ENCODE results near the gene NOL8.

NOL8 gene

DNA sequence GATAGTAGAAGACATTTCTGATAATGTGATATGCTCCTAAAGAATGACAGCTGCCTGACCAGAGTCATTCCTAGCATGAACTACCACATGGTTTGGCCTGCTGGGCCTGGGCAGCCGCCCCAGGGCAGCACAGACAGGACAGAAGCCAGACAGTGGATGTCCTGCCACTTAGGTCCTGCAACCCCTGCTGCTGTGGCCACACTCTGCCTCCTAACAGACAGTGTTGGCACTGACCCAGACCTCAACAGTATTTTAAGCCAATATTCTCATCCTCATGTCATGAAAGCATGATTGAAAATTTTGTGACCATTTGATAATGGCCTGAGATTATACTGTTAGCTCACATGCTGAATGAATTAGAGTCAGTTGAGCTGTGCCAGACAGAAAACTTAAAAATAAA lies 16.4 kb upstream of the NOL8 start:
- H3K4me1 ChIP-seq (ENCODE audit: insufficient read depth, low read length) = no peaks in the 10 kb centered on the region
- H3K27ac ChIP-seq (ENCODE audit: low read depth, low read length) = no peak overlapping the region
- peaks cover 3% of the 10 kb centered on the region; the same call in 1 of the 2 replicates for H3K9me3 ChIP-seq (ENCODE audit: insufficient read depth, low read depth, low read length)
- H3K27me3 ChIP-seq (ENCODE audit: insufficient read depth, low read length) = no peaks in the 10 kb centered on the region
- peaks cover 48% of the 10 kb centered on the region for H3K36me3 ChIP-seq (ENCODE audit: insufficient read depth, low read length)
- H3K9ac ChIP-seq (ENCODE audit: low read depth, low read length) = no peak overlapping the region
- 93% methylated on average over 1 of the region's 1 CpG for WGBS
- no peak overlapping the region for H3K4me3 ChIP-seq (ENCODE audit: low read length)

DNA sequence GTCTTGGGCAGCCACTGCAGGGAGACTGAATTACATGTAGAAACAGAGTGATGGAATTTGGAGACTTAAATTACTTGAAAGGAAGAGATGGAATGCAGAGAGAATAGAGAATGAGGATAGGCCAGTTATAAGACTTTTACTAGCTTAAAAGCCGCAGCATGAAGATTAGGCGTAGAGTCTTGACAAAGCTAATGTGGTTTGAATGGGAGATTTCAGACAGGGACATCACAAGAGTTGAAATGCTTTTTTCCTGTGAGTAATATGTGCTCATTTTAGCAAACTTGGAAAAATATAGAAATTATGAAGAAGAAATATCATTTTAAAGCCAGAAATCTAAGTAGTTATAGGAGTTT lies 8.1 kb upstream of the NOL8 start:
- Histone ChIP-seq H3K4me3 (ENCODE audit: low read length) (no peak overlapping the region), H3K27me3 (ENCODE audit: insufficient read depth, low read length) (no peaks in the 10 kb centered on the region), H3K27ac (ENCODE audit: low read depth, low read length) (no peak overlapping the region), H3K9ac (ENCODE audit: low read depth, low read length) (no peak overlapping the region), H3K36me3 (ENCODE audit: insufficient read depth, low read length) (peaks cover 11% of the 10 kb centered on the region), H3K4me1 (ENCODE audit: insufficient read depth, low read length) (no peaks in the 10 kb centered on the region), H3K9me3 (ENCODE audit: insufficient read depth, low read depth, low read length) (no peaks in the 10 kb centered on the region)
- WGBS = 98% methylated on average over 2 of the region's 2 CpGs

DNA sequence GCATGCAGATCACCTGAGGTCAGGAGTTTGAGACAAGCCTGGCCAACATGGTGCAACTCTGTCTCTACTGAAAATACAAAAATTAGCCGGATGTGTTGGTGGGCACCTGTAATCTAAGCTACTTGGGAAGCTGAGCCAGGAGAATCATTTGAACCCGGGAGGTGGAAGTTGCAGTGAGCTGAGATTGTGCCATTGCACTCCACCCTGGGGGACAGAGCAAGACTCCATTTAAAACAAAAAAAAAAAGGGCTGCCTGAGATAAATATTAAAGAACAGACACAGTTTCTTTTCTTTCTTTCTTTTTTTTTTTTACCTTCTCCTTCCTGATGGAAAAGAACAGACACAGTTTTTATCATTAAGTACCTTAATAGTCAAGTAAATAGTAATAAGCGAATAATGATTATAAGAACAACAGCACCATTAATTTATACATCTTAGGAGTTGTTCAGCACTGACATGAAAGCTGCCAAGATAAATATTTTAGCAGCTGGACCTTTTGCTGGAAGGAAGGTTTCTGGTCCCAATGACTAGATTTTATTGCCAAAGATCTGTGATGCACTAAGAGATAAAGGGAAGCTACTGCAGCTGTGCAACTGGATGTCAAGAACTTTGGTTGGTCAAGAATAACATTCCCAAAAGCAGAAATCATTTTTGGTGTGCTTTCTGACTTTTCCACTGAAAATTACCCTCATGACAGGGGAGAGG lies 7.6 kb upstream of the NOL8 start:
- H3K4me3 ChIP-seq (ENCODE audit: low read length) = no peak overlapping the region
- WGBS = 92% methylated on average over 2 of the region's 3 CpGs
- no peak overlapping the region for H3K9ac ChIP-seq (ENCODE audit: low read depth, low read length)
- H3K9me3 ChIP-seq (ENCODE audit: insufficient read depth, low read depth, low read length) = no peaks in the 10 kb centered on the region
- H3K36me3 ChIP-seq (ENCODE audit: insufficient read depth, low read length) = peaks cover 6% of the 10 kb centered on the region
- no peaks in the 10 kb centered on the region for H3K27me3 ChIP-seq (ENCODE audit: insufficient read depth, low read length)
- H3K4me1 ChIP-seq (ENCODE audit: insufficient read depth, low read length) = no peaks in the 10 kb centered on the region
- H3K27ac ChIP-seq (ENCODE audit: low read depth, low read length) = no peak overlapping the region

DNA sequence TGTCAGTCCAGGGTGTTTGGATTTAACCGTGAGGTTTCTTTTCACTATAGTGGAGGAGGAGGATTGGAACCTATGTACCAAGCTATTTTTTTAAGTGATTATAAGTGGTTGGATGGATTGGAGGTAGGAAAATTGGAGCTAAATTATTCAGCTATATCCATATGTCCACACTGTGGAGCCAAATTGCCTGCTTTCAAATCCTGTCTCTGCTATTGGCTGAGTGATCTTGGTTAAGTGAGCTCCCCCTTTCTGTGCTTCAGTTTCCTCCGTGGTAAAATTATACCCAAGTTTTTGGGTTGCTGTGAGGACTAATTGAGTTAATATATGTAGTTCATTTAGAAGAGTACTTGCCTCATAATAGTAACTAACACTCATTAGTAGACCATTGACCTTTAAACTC lies 3.1 kb upstream of the NOL8 start:
- Histone ChIP-seq H3K4me3 (ENCODE audit: low read length) (no peak overlapping the region), H3K9me3 (ENCODE audit: insufficient read depth, low read depth, low read length) (no peaks in the 10 kb centered on the region), H3K9ac (ENCODE audit: low read depth, low read length) (no peak overlapping the region), H3K27ac (ENCODE audit: low read depth, low read length) (no peak overlapping the region), H3K36me3 (ENCODE audit: insufficient read depth, low read length) (peaks cover 4% of the 10 kb centered on the region), H3K4me1 (ENCODE audit: insufficient read depth, low read length) (0 out of 2 replicates have a peak, but pooled peaks cover 8% of the 10 kb centered on the region), H3K27me3 (ENCODE audit: insufficient read depth, low read length) (no peaks in the 10 kb centered on the region)
- WGBS = 39% methylated on average over 2 of the region's 2 CpGs

DNA sequence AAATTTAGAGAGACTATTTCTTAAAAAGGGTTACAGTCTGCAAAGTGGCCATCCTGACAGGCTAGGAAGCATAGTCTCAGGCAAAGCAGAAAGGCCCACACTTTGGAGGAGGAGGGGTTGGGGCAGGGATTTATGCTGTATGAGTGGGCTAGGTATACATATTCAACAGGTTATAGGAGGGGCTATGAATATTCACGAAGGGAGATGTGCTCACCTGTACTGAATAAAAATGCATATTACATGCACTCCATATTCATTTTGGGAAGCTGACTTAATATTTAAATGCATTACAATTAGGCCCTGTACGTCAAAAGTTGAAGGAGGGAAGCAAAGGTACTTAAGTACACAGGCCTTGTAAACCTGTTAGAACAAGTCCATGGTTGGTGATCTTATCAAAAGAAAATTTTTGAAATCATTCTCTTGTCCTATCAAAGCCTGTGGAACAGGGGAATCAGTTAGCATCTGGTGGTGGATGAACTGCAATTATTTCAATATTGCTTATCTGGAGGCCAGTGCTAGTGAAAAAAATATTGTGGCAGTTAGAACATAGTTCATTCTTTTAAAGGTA lies 2.2 kb upstream of the NOL8 start:
- no peaks in the 10 kb centered on the region for H3K9me3 ChIP-seq (ENCODE audit: insufficient read depth, low read depth, low read length)
- no peak overlapping the region for H3K9ac ChIP-seq (ENCODE audit: low read depth, low read length)
- no peak overlapping the region for H3K27ac ChIP-seq (ENCODE audit: low read depth, low read length)
- WGBS = 29% methylated on average over 1 of the region's 2 CpGs
- 0 out of 2 replicates have a peak overlapping the region, but pooled peaks have one; percentile 7 for H3K4me3 ChIP-seq (ENCODE audit: low read length)
- H3K27me3 ChIP-seq (ENCODE audit: insufficient read depth, low read length) = no peaks in the 10 kb centered on the region
- H3K36me3 ChIP-seq (ENCODE audit: insufficient read depth, low read length) = peaks cover 12% of the 10 kb centered on the region
- 0 out of 2 replicates have a peak, but pooled peaks cover 8% of the 10 kb centered on the region for H3K4me1 ChIP-seq (ENCODE audit: insufficient read depth, low read length)

DNA sequence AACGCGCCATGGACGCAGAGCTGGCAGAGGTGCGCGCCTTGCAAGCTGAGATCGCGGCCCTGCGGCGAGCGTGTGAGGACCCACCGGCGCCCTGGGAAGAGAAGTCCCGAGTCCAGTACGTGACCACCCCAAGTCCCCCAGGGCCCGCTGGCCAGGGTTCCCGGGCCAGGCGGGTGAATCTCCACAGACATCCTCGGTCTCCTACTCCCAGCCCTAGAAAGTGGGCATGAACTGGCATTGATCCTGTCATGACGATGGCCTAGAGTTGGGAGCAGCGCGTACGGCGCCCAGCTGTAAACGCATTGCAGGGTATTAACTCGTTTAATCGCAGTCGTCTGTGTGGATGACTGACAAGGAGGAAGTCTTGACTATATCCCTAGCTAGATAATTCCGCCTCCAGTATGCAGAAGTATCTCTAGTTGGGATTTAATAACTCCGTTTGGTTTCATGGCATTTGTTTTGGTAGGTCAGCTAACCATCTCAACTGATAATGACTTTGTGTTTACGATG lies 896 bp upstream of the NOL8 start:
- Histone ChIP-seq H3K9me3 (ENCODE audit: insufficient read depth, low read depth, low read length) (no peaks in the 10 kb centered on the region), H3K27me3 (ENCODE audit: insufficient read depth, low read length) (no peaks in the 10 kb centered on the region), H3K36me3 (ENCODE audit: insufficient read depth, low read length) (peaks cover 26% of the 10 kb centered on the region), H3K4me3 (ENCODE audit: low read length) (peak overlapping the region; percentile 83), H3K9ac (ENCODE audit: low read depth, low read length) (peak overlapping the region; percentile 99), H3K4me1 (ENCODE audit: insufficient read depth, low read length) (0 out of 2 replicates have a peak, but pooled peaks cover 8% of the 10 kb centered on the region), H3K27ac (ENCODE audit: low read depth, low read length) (no peak overlapping the region)
- 4% methylated on average over 30 of the region's 30 CpGs for WGBS

DNA sequence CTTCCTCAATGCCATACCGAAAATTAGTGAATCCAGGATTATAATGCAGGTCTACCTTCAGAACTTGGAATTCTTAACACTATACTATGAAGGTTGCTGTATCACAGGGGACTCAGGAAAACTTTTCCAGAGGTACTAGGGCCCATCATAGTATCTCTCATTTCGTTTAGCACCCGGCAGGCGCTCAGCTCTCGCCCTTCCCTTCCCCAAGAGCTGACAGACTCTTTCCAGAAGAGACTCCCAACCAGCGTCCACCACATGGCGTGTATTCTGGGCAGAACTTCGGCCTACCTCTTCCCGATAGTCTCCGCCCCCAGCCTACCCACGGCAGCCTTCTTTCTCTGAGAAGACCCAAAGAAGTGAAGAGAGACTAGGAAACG lies 271 bp downstream of the NOL8 start:
- Histone ChIP-seq H3K27me3 (ENCODE audit: insufficient read depth, low read length) (no peaks in the 10 kb centered on the region), H3K27ac (ENCODE audit: low read depth, low read length) (no peak overlapping the region), H3K36me3 (ENCODE audit: insufficient read depth, low read length) (peaks cover 35% of the 10 kb centered on the region), H3K4me1 (ENCODE audit: insufficient read depth, low read length) (0 out of 2 replicates have a peak, but pooled peaks cover 8% of the 10 kb centered on the region), H3K4me3 (ENCODE audit: low read length) (peak overlapping the region; percentile 83), H3K9ac (ENCODE audit: low read depth, low read length) (peak overlapping the region; percentile 99), H3K9me3 (ENCODE audit: insufficient read depth, low read depth, low read length) (no peaks in the 10 kb centered on the region)
- WGBS = 0% methylated on average over 12 of the region's 12 CpGs

DNA sequence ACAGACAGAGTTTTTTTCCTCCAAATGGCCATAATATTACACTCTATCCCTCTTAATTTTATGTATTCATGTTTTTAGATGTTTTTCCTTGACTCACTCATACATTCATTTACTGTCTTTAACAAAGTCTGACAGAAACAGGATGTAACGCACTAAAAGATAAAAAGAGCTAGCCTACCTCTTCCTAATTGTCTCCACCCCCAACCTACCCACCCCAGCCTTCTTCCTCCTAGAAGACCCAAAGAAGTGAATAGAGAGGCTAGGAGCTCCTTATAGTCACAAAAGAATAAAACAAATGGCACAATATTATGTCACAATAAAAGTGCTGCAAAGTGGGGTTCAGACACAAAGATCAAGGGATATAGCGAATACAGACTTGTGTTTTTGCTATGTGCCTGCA lies 719 bp downstream of the NOL8 start:
- Histone ChIP-seq H3K9ac (ENCODE audit: low read depth, low read length) (peak overlapping the region; percentile 99), H3K27ac (ENCODE audit: low read depth, low read length) (no peak overlapping the region), H3K4me1 (ENCODE audit: insufficient read depth, low read length) (0 out of 2 replicates have a peak, but pooled peaks cover 8% of the 10 kb centered on the region), H3K4me3 (ENCODE audit: low read length) (peak overlapping the region; percentile 83), H3K36me3 (ENCODE audit: insufficient read depth, low read length) (peaks cover 39% of the 10 kb centered on the region), H3K27me3 (ENCODE audit: insufficient read depth, low read length) (no peaks in the 10 kb centered on the region), H3K9me3 (ENCODE audit: insufficient read depth, low read depth, low read length) (no peaks in the 10 kb centered on the region)
- 45% methylated on average over 2 of the region's 2 CpGs for WGBS

DNA sequence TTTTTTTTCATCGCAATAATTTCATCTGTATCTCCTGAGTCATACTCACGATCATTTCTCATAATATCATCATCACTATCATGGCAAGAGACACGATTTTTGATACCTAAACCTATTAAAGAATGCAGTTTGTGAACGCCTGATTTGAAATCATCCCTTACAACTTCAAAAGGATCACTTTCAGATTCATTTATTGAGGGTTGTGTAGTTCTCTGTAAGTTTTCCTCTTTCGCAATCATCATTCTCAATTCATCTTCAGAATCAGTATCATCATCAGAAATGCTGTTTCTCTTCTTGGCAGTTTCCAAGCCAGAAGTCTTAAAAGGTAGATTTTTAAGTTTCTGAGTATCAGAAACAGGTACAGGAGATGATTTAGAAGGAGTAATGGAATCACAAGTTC lies 9.7 kb downstream of the NOL8 start:
- Histone ChIP-seq H3K4me1 (ENCODE audit: insufficient read depth, low read length) (no peaks in the 10 kb centered on the region), H3K36me3 (ENCODE audit: insufficient read depth, low read length) (peaks cover 92% of the 10 kb centered on the region), H3K9ac (ENCODE audit: low read depth, low read length) (no peak overlapping the region), H3K9me3 (ENCODE audit: insufficient read depth, low read depth, low read length) (no peaks in the 10 kb centered on the region), H3K27me3 (ENCODE audit: insufficient read depth, low read length) (no peaks in the 10 kb centered on the region), H3K4me3 (ENCODE audit: low read length) (no peak overlapping the region), H3K27ac (ENCODE audit: low read depth, low read length) (no peak overlapping the region)
- 96% methylated on average over 4 of the region's 5 CpGs for WGBS

DNA sequence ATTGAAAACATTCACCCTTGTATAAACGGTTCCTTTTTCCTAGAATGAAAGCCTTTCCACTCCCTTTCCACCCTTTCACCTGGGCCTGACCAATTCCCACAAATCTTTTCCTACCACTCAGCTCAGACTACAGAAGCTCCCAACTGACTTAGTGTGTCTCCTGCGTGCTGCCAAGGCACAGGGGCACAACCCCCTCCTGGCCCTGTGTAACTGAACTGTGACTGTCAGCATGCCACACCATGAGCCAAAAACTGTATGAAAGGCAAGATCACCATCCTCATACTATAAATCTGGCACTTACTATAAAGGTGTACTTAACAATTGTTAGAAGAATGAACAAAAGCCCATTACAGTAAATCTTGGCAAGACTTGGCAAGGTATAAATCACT lies 11.5 kb downstream of the NOL8 start:
- H3K27me3 ChIP-seq (ENCODE audit: insufficient read depth, low read length) = no peaks in the 10 kb centered on the region
- H3K9ac ChIP-seq (ENCODE audit: low read depth, low read length) = no peak overlapping the region
- no peak overlapping the region for H3K27ac ChIP-seq (ENCODE audit: low read depth, low read length)
- no peak overlapping the region for H3K4me3 ChIP-seq (ENCODE audit: low read length)
- H3K4me1 ChIP-seq (ENCODE audit: insufficient read depth, low read length) = no peaks in the 10 kb centered on the region
- no peaks in the 10 kb centered on the region for H3K9me3 ChIP-seq (ENCODE audit: insufficient read depth, low read depth, low read length)
- H3K36me3 ChIP-seq (ENCODE audit: insufficient read depth, low read length) = peaks cover 92% of the 10 kb centered on the region
- 96% methylated on average over 2 of the region's 2 CpGs for WGBS

DNA sequence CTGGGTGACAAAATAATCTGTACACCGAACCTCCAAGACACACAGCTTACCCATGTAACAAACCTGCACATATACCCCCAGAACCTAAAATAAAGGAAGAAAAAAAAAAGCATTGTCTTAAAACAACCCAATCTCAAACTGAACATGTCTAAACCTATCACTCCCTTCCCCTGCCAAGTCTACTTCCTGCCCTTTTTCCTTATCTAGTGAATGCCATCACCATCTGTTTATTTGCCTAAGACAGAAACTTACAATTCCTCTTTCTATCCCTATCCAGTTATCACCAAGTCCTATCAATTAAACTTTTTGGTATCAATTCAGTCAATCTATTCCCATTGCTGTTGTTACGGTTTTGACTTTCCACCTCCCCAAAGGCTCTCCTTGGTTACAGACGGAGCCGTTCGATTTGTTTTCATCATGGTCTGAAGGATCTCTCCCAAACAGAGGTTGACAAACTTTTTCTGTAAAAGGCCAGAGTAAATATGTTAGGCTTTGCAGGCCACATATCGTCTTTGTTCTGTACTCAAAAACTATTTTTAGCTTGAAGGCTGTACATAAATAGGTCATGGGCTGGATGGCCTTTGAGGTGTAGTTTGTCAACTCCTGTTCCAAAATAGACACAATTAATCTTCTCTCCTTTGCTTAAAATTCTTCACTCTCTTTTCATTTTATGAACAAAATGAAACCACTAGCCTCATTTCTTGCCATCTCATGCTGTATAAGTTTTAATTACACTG lies 12.1 kb downstream of the NOL8 start:
- Histone ChIP-seq H3K4me3 (ENCODE audit: low read length) (no peak overlapping the region), H3K9ac (ENCODE audit: low read depth, low read length) (no peak overlapping the region), H3K27me3 (ENCODE audit: insufficient read depth, low read length) (no peaks in the 10 kb centered on the region), H3K9me3 (ENCODE audit: insufficient read depth, low read depth, low read length) (no peaks in the 10 kb centered on the region), H3K36me3 (ENCODE audit: insufficient read depth, low read length) (peaks cover 92% of the 10 kb centered on the region), H3K4me1 (ENCODE audit: insufficient read depth, low read length) (no peaks in the 10 kb centered on the region), H3K27ac (ENCODE audit: low read depth, low read length) (no peak overlapping the region)
- WGBS = 98% methylated on average over 6 of the region's 6 CpGs

Measured in HUES64 (cell line).